ENCODE data around the gene FLNB. TPM values are rescaled to one million over a fixed set of nuclear protein-coding genes. Genes with fewer than 3 reads are reported as not detected.

The FLNB gene
- total and polyA plus RNA-seq, 8 donors: 38.2 to 204 (median 85.9) TPM

DNA sequence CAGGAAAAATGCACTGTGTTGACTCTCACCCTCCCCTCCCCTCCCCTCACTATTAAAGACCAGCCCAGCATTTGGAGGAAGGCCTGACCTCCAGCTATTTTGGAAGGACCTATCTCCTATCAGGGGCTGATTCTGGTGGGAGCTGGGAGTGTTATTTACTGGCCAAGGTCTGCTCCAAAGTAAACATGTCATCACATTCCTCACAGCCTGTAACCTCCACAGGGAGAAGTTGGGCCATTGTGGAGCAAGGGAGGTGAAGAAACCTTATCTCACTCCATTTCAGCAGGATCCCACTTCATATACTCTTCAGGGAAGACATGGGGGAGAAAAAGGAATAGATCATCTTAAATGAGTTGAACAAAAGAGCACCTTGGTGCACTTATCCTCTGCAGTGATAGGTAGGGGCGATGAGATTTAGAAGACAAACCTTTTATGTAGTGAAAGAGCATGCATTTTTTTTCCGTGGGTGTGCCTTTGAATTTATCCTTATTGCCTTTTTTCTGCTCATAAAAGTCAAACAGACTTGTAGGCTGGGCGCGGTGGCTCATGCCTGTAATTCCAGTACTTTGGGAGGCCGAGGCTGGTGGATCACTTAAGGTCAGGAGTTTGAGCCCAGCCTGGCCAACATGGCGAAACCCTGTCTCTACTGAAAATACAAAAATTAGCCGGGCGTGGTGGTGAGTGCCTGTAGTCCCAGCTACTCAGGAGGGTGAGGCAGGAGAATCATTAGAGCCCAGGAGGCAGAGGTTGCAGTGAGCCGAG is 15.6 kb upstream of the FLNB start:
- Histone ChIP-seq H3K27me3 (no peaks in the 10 kb centered on the region), H3K36me3 (no peaks in the 10 kb centered on the region), H3K4me1 (peaks cover 0 to 19% (median 0%) of the 10 kb centered on the region in 4 donors), H3K9me3 (no peaks in the 10 kb centered on the region), H3K27ac (no peak overlapping the region), H3K4me3 (no peak overlapping the region)
- DNase-seq: no peak
- intact Hi-C loops (cut with DNase I; ENCODE audit: low total_unique reads): no loop called here
- no peak for TF ChIP-seq POLR2AphosphoS5 (IDR thresholded peaks at IDR 0.05)
- TF ChIP-seq, protein P1, sequence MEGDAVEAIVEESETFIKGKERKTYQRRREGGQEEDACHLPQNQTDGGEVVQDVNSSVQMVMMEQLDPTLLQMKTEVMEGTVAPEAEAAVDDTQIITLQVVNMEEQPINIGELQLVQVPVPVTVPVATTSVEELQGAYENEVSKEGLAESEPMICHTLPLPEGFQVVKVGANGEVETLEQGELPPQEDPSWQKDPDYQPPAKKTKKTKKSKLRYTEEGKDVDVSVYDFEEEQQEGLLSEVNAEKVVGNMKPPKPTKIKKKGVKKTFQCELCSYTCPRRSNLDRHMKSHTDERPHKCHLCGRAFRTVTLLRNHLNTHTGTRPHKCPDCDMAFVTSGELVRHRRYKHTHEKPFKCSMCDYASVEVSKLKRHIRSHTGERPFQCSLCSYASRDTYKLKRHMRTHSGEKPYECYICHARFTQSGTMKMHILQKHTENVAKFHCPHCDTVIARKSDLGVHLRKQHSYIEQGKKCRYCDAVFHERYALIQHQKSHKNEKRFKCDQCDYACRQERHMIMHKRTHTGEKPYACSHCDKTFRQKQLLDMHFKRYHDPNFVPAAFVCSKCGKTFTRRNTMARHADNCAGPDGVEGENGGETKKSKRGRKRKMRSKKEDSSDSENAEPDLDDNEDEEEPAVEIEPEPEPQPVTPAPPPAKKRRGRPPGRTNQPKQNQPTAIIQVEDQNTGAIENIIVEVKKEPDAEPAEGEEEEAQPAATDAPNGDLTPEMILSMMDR (IDR thresholded peaks at IDR 0.05): no peak
- TF ChIP-seq POLR2A (IDR thresholded peaks at IDR 0.05): no peak
- TF ChIP-seq EP300 (IDR thresholded peaks at IDR 0.05): no peak
- WGBS, 5 donors: 81 to 87% (median 83%) methylated on average over 9 of the region's 9 CpGs

DNA sequence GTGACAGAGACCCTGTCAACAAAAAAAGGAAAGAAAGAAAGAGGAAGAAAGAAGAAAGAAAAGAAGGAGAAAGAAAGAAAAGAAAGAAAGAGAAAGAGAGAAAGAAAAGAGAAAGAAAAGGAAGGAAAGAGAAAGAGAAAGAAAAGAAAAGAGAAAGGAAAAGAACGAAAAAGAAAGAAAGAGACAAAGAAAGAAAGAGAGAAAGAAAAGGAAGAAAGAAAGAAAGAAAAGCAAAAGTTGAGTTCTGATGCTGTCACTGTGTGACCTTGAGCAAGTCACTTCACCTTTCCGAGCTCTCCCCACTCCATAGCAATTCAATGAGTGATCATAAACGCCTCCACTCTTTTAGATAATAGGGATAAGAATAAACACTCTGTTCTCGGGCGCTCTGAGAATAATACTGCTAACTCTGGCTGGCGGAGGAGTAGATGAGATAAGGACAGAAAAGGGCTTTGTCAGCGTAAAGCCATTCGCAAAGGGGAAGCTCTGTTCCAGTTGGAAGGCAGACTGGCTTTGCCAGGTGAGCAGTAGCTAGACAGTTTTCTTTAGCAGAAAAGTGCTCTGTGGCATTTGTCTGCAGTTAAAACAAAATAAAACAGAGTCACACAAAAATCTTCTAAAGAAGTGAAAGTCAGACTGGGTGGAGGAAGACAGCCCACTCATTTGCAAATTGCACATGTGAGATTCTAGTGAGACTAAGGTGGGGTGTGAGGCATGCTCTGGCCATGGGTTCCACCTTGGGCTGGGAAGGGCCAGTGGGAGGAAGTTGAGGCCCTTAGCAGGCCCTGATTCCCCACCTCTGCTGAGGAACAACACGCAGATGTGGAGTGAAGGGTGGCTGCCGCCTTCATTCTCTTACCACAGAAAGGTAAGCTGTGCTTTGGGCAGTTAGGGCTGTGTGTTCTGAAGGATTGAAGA is 9.6 kb upstream of the FLNB start:
- H3K4me3 ChIP-seq: peak overlapping the region in 1 of 4 donors; percentile 20
- H3K27me3 ChIP-seq: no peaks in the 10 kb centered on the region
- intact Hi-C loops (cut with DNase I; ENCODE audit: low total_unique reads): no loop called here
- H3K27ac ChIP-seq: peak overlapping the region; percentile 56 to 81 (median 70)
- H3K4me1 ChIP-seq: peaks cover 8 to 32% (median 16%) of the 10 kb centered on the region in 4 donors
- 16 to 28% (median 23%) methylated on average over 10 of the region's 10 CpGs for WGBS, 5 donors
- peak; percentile 51 to 77 for DNase-seq
- TF ChIP-seq POLR2AphosphoS5 (IDR thresholded peaks at IDR 0.05) (peak in 2 of 3 donors; percentile 24 to 72), EP300 (IDR thresholded peaks at IDR 0.05) (no peak)
- H3K36me3 ChIP-seq: no peaks in the 10 kb centered on the region
- no peaks in the 10 kb centered on the region for H3K9me3 ChIP-seq

DNA sequence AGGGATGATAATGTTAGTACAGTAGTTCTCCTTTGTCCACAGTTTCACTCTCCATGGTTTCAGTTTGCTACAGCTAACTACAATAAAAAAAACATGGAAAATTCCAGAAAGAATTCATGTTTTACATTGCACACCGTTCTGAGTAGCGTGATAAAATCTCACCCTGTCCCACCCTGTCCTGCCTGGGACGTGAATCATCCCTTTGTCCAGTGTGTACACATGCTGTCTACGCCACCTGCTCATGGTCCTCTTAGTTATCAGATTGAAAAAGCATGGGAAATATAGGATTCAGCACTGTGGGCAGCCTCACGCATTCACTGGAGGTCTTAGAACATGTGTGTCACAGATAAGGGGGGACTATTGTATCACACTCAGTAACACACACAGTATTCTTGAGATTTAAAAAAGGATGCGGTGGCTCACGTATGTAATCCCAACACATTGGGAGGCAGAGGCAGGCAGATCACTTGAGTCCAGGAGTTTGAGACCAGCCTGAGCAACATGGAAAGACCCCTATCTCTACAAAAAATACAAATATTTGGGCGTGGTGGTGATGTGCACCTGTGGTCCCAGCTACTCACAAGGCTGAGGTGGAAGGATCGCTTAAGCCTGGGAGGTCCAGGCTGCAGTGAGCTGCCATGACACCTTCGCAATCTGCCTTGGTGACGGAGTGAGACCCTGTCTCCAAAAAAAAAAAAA is 8.7 kb upstream of the FLNB start:
- no peaks in the 10 kb centered on the region for H3K36me3 ChIP-seq
- H3K27ac ChIP-seq: peak overlapping the region in 4 of 5 donors; percentile 56 to 81 (median 72)
- intact Hi-C loops (cut with DNase I; ENCODE audit: low total_unique reads): loop anchor here (10.0 kb wide), 1 partner anchor 175 kb away; no protein-coding TSS in a partner anchor
- 80 to 90% (median 83%) methylated on average over 11 of the region's 11 CpGs for WGBS, 5 donors
- no peak overlapping the region for H3K4me3 ChIP-seq
- peaks cover 8 to 32% (median 16%) of the 10 kb centered on the region in 4 donors for H3K4me1 ChIP-seq
- TF ChIP-seq, protein P1 (IDR thresholded peaks at IDR 0.05): no peak
- TF ChIP-seq POLR2A (IDR thresholded peaks at IDR 0.05) (no peak), EP300 (IDR thresholded peaks at IDR 0.05) (no peak), POLR2AphosphoS5 (IDR thresholded peaks at IDR 0.05) (no peak)
- no peaks in the 10 kb centered on the region for H3K27me3 ChIP-seq
- no peaks in the 10 kb centered on the region for H3K9me3 ChIP-seq
- no peak for DNase-seq

DNA sequence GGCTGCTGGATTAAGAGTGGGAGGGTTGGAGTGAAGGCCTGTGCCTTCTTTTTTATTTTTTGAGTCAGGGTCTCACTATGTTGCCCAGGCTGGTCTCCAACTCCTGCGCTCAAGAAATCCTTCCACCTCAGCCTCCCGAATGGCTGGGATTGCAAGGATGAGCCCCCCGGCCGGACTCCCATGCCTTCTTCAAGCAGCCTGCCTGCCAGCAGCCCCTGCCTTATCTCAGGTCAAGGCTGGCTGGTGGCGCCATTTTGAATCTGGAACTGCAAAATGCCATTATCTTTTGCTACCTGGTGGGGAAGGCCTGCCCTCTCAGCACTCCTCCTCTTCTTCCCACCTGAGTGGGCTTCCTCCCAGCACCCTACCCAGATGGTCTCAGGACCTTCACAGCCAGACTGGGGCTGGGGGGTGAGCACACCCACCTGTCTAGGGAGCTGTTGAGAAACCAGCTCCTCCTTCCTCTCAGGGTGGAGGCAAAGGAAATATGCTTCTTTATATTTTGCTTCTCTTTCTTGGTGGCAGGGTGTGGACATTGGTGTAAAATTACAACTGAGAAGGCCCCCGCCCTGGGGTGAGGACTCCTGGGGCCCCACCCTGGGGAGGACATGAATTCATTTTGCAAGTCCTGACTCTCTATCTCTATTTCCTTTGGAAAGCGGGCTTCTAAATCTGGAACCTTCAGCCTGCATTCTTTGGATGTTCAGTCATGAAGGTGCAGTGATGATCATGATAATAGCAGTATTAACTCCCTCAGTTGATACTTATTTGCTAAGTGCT is 7.7 kb upstream of the FLNB start:
- H3K9me3 ChIP-seq: no peaks in the 10 kb centered on the region
- H3K27ac ChIP-seq: peak overlapping the region in 2 of 5 donors; percentile 20 to 48
- no peaks in the 10 kb centered on the region for H3K36me3 ChIP-seq
- peak in 1 of 2 donors; percentile 72 for DNase-seq
- intact Hi-C loops (cut with DNase I; ENCODE audit: low total_unique reads): loop anchor here (10.0 kb wide), 1 partner anchor 174 kb away; no protein-coding TSS in a partner anchor
- peaks cover 8 to 26% (median 16%) of the 10 kb centered on the region in 4 donors for H3K4me1 ChIP-seq
- TF ChIP-seq, protein P1 (IDR thresholded peaks at IDR 0.05): no peak
- no peak for TF ChIP-seq POLR2AphosphoS5 (IDR thresholded peaks at IDR 0.05)
- no peak for TF ChIP-seq POLR2A (IDR thresholded peaks at IDR 0.05)
- no peak for TF ChIP-seq EP300 (IDR thresholded peaks at IDR 0.05)
- H3K27me3 ChIP-seq: no peaks in the 10 kb centered on the region
- 80 to 90% (median 87%) methylated on average over 7 of the region's 7 CpGs for WGBS, 5 donors
- H3K4me3 ChIP-seq: no peak overlapping the region
